GM19438 (cell line): ENCODE measurements around the gene RPL11.
"Not testable (repeated sequence)": the region's sequence is repeated elsewhere in the genome, so short reads cannot be mapped to it uniquely, and the experiment has no call there.

Source experiments
- ATAC-seq: cut with Tn5 transposase; IDR thresholded peaks from one replicate; pipeline ENCODE4 v1.9.1; 2021; ENCODE audit warnings: low read depth; ENCODE audit not compliant: unreplicated experiment

Gene RPL11

DNA sequence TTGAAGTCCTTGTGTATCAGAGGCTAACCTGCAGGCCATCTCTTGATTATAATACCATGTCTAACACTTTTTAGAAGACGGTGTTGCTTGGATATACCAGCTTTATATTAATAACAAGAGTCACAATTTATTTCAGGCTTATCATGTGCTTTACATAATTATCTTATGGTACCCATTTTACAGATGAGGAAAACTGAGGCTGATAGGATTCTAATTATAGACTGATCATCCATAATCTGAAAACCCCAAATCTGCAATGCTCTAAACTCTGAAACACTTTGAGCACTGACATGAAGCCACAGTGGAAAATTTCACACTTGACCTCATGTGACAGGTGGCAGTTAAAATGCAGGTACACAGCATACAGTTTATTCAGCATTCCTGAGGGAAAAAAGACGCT lies 7.2 kb upstream of the RPL11 start:
- no peak for ATAC-seq

DNA sequence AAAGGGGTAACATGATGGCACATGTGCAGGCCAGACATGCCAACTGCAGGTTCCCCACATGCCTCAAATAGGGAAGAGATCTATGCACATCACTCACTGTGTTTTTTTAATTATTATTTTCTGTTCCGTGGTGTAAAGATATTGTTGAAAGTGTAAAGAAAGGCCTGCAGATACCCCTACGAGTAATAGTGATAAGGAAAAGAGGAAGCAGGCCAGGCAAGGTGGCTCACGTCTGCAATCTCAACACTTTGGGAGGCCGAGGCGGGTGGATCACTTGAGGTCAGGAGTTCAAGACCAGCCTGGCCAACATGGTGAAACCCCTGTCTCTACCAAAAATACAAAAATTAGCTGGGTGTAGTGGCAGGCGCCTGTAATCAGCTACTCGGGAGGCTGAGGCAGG lies 6.4 kb upstream of the RPL11 start:
- ATAC-seq = not testable (repeated sequence)

DNA sequence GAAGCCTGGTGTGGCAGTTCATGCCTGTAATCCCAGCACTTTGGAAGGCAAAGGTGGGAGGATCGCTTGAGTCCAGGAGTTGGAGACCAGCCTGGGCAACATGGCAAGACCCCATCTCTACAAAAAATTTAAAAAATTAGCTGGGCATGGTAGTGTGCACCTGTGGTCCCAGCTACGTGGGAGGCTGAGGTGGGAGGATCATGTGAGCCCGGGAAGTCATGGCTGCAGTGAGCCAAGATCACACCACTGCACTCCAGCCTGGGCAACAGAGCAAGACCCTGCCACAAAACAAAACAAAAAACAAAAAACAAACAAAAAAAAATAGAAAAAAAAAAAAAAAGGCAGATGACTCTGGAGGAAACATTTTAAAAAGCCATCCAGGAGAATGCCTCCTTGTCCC lies 3.9 kb upstream of the RPL11 start:
- ATAC-seq = not testable (repeated sequence)

DNA sequence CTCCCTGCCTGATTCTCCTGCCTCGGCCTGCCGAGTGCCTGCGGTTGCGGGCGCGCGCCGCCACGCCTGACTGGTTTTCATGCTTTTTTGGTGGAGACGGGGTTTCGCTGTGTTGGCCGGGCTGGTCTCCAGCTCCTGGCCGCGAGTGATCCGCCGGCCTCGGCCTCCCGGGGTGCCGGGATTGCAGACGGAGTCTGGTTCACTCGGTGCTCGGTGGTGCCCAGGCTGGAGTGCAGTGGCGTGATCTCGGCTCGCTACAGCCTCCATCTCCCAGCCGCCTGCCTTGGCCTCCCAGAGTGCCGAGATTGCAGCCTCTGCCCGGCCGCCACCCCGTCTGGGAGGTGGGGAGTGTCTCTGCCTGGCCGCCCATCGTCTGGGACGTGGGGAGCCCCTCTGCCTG lies 3.3 kb upstream of the RPL11 start:
- not testable (repeated sequence) for ATAC-seq

DNA sequence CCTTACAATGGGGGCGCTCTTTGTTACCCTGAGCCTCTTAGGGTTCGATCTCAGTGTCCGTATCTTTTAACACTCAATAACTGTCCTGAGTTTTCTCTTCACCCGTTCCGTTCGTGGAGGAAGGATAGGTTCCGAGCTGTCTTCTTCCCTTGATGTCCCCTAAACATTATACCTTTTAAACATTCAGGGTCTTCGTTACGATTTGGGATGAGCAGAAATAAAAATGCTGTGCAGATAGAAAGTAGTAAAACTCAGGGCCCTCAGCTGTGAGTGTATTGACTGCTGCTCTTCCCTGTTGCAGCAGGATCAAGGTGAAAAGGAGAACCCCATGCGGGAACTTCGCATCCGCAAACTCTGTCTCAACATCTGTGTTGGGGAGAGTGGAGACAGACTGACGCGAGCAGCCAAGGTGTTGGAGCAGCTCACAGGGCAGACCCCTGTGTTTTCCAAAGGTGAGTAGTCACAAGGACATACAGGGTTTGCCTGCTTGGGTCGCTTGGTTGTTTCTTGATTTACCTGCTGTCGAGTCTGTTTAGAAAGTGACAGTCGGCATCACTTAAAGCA lies 784 bp downstream of the RPL11 start:
- no peak for ATAC-seq

DNA sequence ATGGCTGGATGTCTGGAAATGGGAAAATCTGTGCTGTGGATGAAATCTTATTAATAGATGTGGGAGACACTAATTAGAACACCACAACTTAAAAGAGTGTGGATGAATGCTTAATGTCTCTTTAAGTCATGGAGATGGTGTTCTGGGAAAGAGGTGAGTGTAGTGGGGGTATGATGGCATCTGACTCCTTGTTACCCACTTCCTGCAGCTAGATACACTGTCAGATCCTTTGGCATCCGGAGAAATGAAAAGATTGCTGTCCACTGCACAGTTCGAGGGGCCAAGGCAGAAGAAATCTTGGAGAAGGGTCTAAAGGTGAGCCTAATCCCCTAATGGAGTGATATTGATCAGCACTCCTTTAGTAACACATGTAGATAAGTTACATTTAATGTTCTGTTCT lies 2.0 kb downstream of the RPL11 start:
- no peak for ATAC-seq

DNA sequence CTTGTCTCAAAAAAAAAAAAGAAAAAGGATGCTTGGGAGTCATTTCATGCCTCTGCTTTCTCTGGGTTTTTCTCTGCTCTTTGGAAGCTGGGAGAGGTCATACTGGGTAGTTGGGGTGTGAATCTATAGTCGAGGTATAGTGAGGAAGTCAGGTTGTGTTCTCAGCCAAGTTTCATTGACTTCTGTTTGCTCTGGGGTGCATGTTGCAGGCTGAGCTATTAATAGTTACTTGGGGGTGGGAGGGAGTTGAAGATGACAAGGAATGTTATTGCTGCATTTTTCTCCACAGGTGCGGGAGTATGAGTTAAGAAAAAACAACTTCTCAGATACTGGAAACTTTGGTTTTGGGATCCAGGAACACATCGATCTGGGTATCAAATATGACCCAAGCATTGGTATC lies 2.8 kb downstream of the RPL11 start:
- no peak for ATAC-seq

DNA sequence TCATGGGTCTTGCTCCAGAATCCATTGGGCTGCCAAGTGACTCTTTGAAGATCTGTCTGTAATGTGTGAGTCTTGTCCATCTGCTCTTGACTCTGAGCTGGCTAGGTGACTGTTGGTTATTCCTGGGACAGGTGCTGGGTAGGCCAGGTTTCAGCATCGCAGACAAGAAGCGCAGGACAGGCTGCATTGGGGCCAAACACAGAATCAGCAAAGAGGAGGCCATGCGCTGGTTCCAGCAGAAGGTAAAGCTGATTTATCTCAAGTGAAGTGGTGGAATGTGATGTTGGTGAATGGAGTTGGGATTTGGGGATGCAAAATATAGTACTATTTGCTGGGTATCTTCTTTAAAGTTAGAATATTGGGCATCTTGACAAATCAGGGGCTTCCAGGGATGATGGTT lies 4.1 kb downstream of the RPL11 start:
- ATAC-seq = no peak

DNA sequence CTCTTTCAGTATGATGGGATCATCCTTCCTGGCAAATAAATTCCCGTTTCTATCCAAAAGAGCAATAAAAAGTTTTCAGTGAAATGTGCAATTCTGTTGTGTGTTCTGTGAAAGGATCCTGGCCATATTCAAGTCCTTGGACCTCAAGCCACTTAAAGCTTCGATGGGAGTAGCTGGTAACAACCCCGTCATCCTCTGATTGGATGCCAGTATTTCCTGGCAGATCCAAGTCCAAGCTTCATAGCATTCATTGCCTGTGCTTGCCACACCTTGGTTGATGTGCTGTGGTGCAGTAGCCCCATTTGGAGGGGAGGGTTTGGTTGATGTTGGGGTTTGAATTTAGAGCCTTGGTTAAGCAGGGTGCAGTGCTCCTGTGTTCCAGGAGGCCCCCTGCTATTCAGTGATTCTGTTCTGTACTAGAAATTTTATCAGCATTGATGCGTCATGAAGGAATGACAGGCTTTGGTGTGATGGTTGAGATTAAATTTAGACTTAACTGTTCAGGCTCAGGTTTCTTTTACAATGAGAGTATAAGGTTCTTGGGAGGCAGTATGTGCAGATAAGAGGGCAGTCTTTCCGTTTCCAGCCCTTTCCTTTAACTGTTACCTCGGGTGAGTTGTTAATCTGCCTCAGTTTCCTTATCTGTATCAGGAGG lies 4.9 kb downstream of the RPL11 start:
- ATAC-seq = no peak

DNA sequence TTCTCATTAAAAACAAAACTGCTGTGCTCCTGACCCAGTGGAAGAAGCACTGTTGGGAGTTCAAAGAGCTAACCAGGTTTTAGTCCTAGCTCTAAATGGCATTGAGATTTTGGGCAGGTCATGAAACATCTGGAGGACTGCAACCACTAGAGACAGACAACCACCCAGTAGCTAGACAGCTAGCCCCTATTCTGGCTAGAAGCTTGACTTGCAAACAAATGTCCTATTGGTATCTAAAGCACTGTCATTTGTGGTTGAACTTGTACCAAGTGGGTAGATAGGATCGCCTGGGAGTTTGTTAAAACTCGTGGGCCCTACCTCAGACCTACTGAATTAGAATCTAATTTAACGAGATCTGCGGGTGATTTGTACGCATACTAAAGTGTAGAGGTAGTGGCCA lies 6.9 kb downstream of the RPL11 start:
- no peak for ATAC-seq

DNA sequence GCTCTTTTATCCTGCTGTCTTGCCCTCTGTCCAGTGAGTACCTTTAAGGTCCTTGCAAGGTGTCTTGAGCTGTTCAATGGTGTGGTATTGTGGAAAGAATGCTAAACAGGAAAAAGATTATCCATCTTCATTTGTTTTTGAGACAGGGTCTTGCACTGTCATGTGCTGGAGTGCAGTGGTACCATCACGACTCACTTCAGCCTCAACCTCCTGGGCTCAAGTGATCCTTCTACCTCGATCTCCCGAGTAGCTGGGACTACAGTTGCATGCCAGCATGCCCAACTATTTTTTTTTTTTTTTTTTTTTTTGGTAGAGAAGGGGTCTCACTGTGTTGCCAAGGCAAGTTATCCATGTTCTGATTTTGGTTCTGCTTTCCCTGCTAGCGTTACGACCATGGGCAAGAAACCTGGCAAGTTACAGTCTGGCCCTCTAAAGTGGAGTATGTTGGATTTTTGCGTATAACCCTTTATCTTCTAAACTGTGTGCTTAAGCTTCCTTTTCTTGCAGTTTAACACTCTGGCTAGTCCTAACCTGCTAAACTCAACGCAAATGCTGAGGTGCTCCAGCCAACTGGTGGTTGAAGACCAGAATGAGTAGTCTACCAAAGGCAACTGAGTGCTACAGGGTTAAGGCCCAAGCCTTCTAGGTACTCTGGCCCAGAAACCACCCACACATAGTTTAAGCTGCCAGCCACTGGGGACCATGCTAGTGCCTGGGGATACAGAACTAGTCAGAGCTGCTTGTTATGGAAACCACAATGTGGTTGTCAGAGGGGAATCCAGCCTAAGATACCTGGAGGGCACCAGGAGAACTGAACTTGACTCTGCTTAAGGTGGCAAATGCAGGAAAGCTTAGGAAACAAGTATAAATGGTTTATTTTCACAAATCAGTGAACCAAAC lies 7.9 kb downstream of the RPL11 start:
- ATAC-seq = no peak

DNA sequence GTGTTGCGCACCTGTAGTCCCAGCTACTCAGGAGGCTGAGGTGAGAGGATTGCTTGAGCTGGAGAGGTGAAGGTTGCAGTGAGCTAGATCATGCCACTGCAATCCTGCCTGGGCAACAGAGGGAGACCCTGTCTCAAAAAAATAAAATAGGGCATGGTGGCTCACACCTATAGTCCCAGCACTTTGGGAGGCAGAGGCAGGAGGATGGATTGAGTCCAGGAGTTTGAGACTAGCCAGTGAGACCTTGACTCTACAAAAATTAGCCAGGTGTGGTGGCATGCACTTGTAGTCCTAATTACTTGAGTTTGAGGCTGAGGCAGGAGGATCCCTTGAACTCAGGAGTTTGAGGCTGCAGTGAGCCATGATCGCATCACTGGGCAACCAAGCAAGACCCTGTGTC lies 9.7 kb downstream of the RPL11 start:
- ATAC-seq = no peak

DNA sequence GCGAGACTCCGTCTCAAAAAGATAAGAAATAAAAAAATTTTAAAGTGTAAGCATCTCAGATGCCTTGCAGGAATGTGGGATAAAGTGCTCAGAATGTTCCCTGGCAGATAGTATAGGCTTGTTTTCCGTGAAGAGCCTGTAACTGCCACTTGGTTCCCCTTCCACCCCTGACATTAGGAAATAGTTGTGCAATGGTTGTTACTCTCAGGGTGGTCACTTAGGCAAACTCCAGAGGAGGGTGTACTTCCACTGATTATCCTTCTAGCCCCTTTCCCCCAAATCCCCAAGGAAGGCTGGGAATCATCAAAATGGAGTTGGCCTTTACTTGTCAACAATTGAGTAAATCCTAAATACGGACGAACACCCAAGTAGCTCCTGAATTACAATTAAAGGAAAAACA lies 10.4 kb downstream of the RPL11 start:
- no peak for ATAC-seq

DNA sequence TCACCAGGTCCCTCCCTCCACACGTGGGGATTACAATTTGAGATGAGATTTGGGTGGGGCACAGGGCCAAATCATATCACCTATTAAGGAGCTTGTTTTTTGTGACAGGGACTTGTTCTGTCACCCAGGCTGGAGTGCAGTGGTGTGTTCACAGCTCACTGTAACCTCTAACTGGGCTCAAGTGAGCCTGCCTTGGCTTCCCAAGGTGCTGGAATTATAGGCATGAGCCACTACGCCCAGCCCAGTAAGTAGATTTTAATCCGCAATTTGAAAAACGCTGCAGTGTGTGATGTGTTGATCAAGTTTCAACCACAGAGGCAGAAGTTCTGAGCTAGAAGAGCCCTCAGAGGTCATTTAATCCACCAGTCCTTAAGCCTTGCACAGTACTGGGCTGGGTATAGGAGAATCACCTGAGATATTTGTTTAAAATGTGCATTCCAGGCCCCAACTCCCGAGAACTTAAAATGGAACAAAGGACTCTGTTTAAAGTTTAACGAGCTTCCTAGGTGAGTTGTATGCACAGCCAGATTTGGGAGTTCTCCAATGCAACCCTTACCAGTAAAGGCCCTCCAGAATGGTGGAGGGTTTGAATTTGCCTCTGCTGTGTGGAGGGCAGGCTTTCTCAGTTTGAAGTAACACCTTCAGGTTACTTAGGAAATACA lies 13.4 kb downstream of the RPL11 start:
- no peak for ATAC-seq

DNA sequence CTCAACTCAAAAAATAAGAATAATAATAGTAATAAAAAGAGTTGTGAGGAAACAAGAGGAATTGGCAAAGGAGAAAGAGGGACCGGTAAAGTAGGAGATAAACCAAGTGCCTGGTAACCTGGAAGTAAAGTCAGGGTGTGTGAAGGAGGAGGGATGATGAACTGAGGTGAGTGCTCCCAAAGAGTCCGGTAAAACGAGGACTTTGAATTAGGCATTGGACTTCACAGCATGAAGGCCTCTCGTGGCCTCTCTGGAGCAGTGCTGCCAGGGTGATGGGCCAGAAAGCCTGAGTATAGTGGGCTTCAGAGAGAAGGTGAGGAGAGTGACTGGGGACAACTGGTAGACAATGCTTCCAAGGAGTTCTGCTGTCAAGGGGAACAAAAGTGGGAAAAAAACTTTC lies 17.6 kb downstream of the RPL11 start:
- ATAC-seq = no peak

DNA sequence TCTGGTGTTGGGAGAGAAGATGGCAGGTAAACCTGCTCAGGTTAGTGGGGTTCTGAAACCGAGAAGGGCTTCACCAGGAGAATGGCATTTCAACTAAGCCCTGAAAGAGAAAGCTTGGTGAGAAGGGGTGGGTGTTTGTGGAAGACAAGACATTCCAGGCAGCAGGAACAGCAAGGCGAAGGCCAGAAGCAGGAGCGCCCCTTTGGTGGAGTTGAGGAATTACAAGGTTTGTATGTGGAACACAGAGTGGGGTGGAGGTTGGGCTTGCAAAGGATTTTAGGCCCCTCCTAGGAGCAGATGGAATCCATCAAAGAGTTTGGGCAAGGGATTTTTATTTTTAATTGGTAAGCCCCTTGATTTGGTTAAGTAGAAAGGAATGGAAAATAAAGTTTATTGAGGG lies 26.9 kb downstream of the RPL11 start:
- no peak for ATAC-seq

DNA sequence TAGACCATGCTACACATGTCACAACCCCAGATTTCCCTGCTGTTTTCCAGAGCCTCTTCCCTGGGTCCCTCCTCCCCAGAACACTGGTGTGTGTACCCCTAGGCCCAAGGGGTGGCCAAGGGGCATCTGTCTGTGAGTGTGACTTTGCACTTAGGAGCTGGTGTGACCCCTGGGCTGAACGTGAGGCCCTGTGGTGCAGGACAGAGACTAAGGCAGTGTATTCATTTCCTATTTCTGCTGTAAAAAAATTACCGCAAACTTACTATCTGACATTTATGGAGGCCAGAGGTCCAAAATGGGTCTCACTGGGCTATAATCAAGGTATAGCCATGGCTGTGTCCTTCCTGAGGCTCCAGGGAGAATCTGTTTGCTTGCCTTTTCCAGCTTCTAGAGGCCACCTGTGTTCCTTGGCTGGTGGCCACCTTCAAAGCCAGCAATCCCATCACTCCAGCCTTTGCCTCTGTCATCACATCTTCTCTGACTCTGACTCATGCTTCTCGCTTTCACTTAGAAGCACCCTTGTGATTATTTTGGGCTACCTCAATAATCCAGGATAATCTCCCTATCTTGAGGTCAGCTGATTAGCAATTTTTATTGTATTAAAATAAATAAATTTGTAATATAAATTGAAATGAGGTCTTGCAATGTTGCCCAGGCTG lies 27.7 kb downstream of the RPL11 start:
- no peak for ATAC-seq

DNA sequence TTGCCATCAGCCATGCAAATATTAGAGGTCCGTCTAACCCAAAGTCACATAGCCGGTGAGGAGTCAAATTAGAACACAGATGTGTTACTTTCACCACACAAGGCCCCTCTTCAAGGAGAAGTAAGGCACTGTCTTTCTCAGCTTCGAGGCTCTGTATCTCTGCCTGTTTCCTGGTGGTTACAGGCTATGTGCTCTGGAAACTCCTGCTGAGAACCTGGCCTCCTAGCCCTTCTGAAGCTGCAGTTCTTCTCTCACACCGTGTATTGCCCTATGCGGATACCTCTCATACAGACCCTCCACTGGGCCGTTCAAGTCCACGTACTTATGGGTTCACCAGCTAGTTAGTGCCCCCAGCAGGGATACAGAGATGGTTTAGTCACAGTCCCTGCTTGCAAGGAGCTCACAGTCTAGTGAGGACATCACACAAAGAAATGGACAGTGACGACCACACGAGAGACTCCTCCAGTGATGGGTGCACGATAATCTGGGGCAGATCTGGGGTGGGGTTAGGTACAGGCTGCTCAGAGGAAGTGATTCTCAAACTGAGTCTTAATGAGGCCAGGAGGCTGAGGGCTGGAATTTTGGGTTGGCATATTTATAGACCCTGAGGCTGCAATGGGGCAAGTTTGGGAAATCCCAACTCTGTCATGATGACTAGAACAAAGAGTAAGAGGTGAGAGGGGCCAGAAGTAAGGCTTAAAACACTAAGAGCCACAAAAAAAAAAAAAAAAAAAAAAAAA lies 28.8 kb downstream of the RPL11 start:
- peak; percentile 52 for ATAC-seq

DNA sequence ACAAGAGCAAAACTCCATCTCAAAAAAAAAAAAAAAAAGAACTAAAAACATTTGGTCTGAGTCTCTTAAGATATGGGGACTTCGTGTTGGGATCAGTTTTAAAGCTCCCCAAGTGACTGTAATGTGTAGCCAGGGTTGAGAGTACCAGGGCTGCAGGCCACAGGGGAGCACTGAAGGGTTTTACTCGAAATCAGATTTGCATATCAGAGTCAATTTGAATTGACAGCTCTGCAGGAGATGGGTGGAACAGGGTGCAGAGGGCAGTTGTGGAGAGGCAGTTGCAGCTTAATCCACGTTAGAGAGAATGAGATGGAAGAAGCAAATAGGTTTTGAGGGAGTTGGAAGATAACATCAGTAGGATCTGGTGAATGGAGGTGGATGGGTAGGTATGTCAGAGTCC lies 31.0 kb downstream of the RPL11 start:
- ATAC-seq = no peak

DNA sequence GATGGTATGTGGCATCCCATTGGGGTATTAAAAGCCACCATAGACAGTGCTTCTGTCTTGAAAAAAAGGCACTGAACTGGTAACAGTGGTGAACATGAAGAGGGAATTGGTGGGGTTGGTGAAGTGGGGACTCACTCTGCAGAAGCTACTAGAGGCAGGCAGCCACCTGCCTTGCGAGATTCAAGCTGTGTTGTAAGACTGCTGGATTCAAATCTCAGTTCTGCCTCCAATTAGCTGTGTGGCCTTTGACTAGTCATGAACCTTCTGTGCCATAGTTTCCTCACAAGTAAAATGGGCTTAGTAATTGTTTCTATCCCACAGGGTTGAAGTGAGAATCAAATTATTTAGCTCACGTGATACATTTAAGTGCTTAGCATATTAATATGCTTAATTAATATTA lies 35.1 kb downstream of the RPL11 start:
- no peak for ATAC-seq
